GM06990 (cell line): ENCODE data around the gene PLCB2.

Experiments
- DNase-seq: peaks from one replicate; pipeline ENCODE4 v3.0.0-alpha.2; 2011; ENCODE audit not compliant: insufficient read length; ENCODE audit errors: extremely low read depth
- H3K27me3 ChIP-seq: replicated peaks from 2 replicates; pipeline ENCODE4 v1.6.0; 2011; ENCODE audit warnings: low read length; ENCODE audit not compliant: control insufficient read depth, insufficient read depth
- H3K36me3 ChIP-seq: 2 replicates; pipeline ENCODE4 v1.5.1; 2011; ENCODE audit warnings: low read length; ENCODE audit not compliant: control insufficient read depth, insufficient read depth
- H3K4me3 ChIP-seq: replicated peaks from 2 replicates; pipeline ENCODE4 v1.5.1; 2011; ENCODE audit warnings: low read depth, mild to moderate bottlenecking, control low read depth, low read length
- CTCF ChIP-seq: IDR thresholded peaks from 2 replicates; pipeline ENCODE4 v1.5.1; 2011; ENCODE audit warnings: low read length, control low read depth, mild to moderate bottlenecking, inconsistent platforms; ENCODE audit not compliant: insufficient read depth, poor library complexity, severe bottlenecking

PLCB2 gene

GRCh38 chr15:40307421-40308211 is at the start of gene PLCB2:
Gene PLCB2, minus strand, starts transcription at chr15:40307935. Its CDS starts 263 bp downstream, at chr15:40307672.
- TF ChIP-seq CTCF = peak; percentile 58
- peak within 1 kb of the TSS; percentile 71 for H3K4me3 ChIP-seq
- no peaks in the 10 kb centered on the region for H3K27me3 ChIP-seq
- no peaks in the 10 kb centered on the region for H3K36me3 ChIP-seq
- peak; percentile 65 for DNase-seq

GRCh38 chr15:40357246-40357645 is 49.5 kb upstream of the PLCB2 start:
- H3K4me3 ChIP-seq = no peak overlapping the region
- TF ChIP-seq CTCF = no peak
- H3K36me3 ChIP-seq = no peaks in the 10 kb centered on the region
- H3K27me3 ChIP-seq = no peaks in the 10 kb centered on the region; the same call in 1 of the 2 replicates
- no peak for DNase-seq

GRCh38 chr15:40355976-40356585 is 48.3 kb upstream of the PLCB2 start:
- TF ChIP-seq CTCF = no peak
- H3K36me3 ChIP-seq = no peaks in the 10 kb centered on the region
- peaks cover under 1% of the 10 kb centered on the region; the same call in 1 of the 2 replicates for H3K27me3 ChIP-seq
- H3K4me3 ChIP-seq = no peak overlapping the region
- no peak for DNase-seq

GRCh38 chr15:40354408-40355171 is 46.9 kb upstream of the PLCB2 start:
- Histone ChIP-seq H3K27me3 (peaks cover 2% of the 10 kb centered on the region; the same call in 1 of the 2 replicates), H3K36me3 (no peaks in the 10 kb centered on the region), H3K4me3 (no peak overlapping the region)
- TF ChIP-seq CTCF = peak; percentile 46
- no peak for DNase-seq

- Histone ChIP-seq H3K36me3 (no peaks in the 10 kb centered on the region), H3K27me3 (peaks cover 2% of the 10 kb centered on the region; the same call in 1 of the 2 replicates), H3K4me3 (no peak overlapping the region)
- no peak for DNase-seq
- no peak for TF ChIP-seq CTCF
Measured at GRCh38 chr15:40353697-40354096, 46.0 kb upstream of the PLCB2 start.
